Germinal center (tissue), 1 donor: Measurements from ENCODE around the gene CHODL.

ENCODE experiments used
- DNase-seq: peaks from one replicate; pipeline ENCODE4 v3.0.0; 2012; ENCODE audit warnings: mixed read lengths, low spot score

Gene CHODL

GRCh38 chr21:18244671-18245463, at the start of gene CHODL:
TSS of gene CHODL (plus strand) at chr21:18244833. CDS start at chr21:18245224, 391 bp downstream.
- DNase-seq = no peak

GRCh38 chr21:18204931-18205330, 39.7 kb upstream of the CHODL start:
- DNase-seq = no peak

- no peak for DNase-seq
These were observed 26.3 kb upstream of the CHODL start for GRCh38 chr21:18218331-18218730.

GRCh38 chr21:18220498-18220897, 24.1 kb upstream of the CHODL start:
- no peak for DNase-seq

- no peak for DNase-seq
These were observed 22.3 kb upstream of the CHODL start for GRCh38 chr21:18222346-18222745.

GRCh38 chr21:18228060-18228739, 16.4 kb upstream of the CHODL start:
- DNase-seq = no peak

GRCh38 chr21:18235545-18235944, 9.1 kb upstream of the CHODL start:
- DNase-seq = no peak

GRCh38 chr21:18245464-18245967, 883 bp downstream of the CHODL start:
- no peak for DNase-seq

GRCh38 chr21:18248171-18248570, 3.5 kb downstream of the CHODL start:
- no peak for DNase-seq

GRCh38 chr21:18249672-18250071, 5.0 kb downstream of the CHODL start:
- DNase-seq = no peak

- DNase-seq = no peak
These were observed 6.4 kb downstream of the CHODL start for GRCh38 chr21:18251065-18251464.

GRCh38 chr21:18252256-18252655, 7.6 kb downstream of the CHODL start:
- DNase-seq = no peak

GRCh38 chr21:18252680-18253079, 8.0 kb downstream of the CHODL start:
- no peak for DNase-seq

GRCh38 chr21:18253221-18253620, 8.6 kb downstream of the CHODL start:
- DNase-seq = no peak

- DNase-seq = no peak
These were observed 9.2 kb downstream of the CHODL start for GRCh38 chr21:18253799-18254198.

GRCh38 chr21:18265944-18266343, 21.3 kb downstream of the CHODL start:
- DNase-seq = no peak

GRCh38 chr21:18267496-18267895, 22.9 kb downstream of the CHODL start:
- DNase-seq = no peak

GRCh38 chr21:18268906-18269305, 24.3 kb downstream of the CHODL start:
- DNase-seq = no peak

- no peak for DNase-seq
These were observed 25.2 kb downstream of the CHODL start for GRCh38 chr21:18269856-18270255.

- DNase-seq = no peak
These were observed 28.8 kb downstream of the CHODL start for GRCh38 chr21:18273400-18273799.

- no peak for DNase-seq
These were observed 29.7 kb downstream of the CHODL start for GRCh38 chr21:18274370-18274769.

- no peak for DNase-seq
These were observed 31.1 kb downstream of the CHODL start for GRCh38 chr21:18275781-18276180.

- no peak for DNase-seq
These were observed 40.7 kb downstream of the CHODL start for GRCh38 chr21:18285379-18285778.
